Measurements from ENCODE around the gene MISP.

GRCh38 chr19:801030-801860 lies 50.3 kb downstream of the MISP start:
- TF ChIP-seq, protein P1, sequence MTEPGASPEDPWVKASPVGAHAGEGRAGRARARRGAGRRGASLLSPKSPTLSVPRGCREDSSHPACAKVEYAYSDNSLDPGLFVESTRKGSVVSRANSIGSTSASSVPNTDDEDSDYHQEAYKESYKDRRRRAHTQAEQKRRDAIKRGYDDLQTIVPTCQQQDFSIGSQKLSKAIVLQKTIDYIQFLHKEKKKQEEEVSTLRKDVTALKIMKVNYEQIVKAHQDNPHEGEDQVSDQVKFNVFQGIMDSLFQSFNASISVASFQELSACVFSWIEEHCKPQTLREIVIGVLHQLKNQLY (CRISPR knock-in tag; conservative IDR thresholded peaks at IDR 0.05), result no peak
- TF ChIP-seq MEF2A (IDR thresholded peaks at IDR 0.05; ENCODE audit: control insufficient read depth, low read depth, low read length) (no peak), SRSF9 (IDR thresholded peaks at IDR 0.05; ENCODE audit: borderline replicate concordance, low read depth, low read length) (no peak), SMARCC2 (IDR thresholded peaks at IDR 0.05; ENCODE audit: low read depth) (no peak), SIN3A (IDR thresholded peaks at IDR 0.05; ENCODE audit: borderline replicate concordance in 2 of 2, control insufficient read depth in 1 of 2, low read depth in 2 of 2, low read length in 2 of 2) (no peak), RFX5 (IDR thresholded peaks at IDR 0.05; ENCODE audit: low read depth, low read length) (no peak), ZNF431 (CRISPR knock-in tag; IDR thresholded peaks at IDR 0.05) (no peak), ZBTB34 (CRISPR knock-in tag; IDR thresholded peaks at IDR 0.05) (no peak), ARHGAP35 (IDR thresholded peaks at IDR 0.05; ENCODE audit: partially characterized antibody) (no peak), SMARCA5 (IDR thresholded peaks at IDR 0.05) (no peak), ARID3B (CRISPR knock-in tag; IDR thresholded peaks at IDR 0.05; ENCODE audit: borderline replicate concordance) (no peak), TFAP4 (CRISPR knock-in tag; IDR thresholded peaks at IDR 0.05; ENCODE audit: borderline replicate concordance) (no peak)
- TF ChIP-seq, protein P2, sequence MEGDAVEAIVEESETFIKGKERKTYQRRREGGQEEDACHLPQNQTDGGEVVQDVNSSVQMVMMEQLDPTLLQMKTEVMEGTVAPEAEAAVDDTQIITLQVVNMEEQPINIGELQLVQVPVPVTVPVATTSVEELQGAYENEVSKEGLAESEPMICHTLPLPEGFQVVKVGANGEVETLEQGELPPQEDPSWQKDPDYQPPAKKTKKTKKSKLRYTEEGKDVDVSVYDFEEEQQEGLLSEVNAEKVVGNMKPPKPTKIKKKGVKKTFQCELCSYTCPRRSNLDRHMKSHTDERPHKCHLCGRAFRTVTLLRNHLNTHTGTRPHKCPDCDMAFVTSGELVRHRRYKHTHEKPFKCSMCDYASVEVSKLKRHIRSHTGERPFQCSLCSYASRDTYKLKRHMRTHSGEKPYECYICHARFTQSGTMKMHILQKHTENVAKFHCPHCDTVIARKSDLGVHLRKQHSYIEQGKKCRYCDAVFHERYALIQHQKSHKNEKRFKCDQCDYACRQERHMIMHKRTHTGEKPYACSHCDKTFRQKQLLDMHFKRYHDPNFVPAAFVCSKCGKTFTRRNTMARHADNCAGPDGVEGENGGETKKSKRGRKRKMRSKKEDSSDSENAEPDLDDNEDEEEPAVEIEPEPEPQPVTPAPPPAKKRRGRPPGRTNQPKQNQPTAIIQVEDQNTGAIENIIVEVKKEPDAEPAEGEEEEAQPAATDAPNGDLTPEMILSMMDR (IDR thresholded peaks at IDR 0.05 in 2 of 3, conservative IDR thresholded peaks at IDR 0.05 in 1 of 3; ENCODE audit: insufficient read depth in 2 of 3, low read depth in 1 of 3, low read length in 3 of 3), result no peak
